ENCODE results near the gene NAV3.

DNA sequence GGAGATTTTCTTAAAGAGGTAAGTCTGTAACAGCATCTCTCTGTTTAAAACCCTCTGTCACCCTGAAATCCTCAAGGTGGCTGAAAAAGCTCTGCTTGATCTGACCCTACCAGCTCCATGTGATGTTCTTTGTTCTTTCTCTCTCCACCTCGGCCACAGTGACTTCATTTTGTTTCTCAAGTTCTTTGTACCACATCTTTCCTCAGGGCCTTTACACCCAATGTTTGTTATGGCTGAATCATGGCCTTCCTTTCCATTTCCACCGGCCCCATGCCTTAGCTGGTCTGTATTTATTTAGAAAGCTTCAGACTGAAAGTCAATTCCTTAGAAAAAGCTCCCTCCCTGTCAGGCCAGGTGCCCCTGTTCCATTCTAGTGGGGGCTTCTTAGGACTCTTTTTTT lies 431.2 kb downstream of the NAV3 start:
- TF ChIP-seq, protein P1, sequence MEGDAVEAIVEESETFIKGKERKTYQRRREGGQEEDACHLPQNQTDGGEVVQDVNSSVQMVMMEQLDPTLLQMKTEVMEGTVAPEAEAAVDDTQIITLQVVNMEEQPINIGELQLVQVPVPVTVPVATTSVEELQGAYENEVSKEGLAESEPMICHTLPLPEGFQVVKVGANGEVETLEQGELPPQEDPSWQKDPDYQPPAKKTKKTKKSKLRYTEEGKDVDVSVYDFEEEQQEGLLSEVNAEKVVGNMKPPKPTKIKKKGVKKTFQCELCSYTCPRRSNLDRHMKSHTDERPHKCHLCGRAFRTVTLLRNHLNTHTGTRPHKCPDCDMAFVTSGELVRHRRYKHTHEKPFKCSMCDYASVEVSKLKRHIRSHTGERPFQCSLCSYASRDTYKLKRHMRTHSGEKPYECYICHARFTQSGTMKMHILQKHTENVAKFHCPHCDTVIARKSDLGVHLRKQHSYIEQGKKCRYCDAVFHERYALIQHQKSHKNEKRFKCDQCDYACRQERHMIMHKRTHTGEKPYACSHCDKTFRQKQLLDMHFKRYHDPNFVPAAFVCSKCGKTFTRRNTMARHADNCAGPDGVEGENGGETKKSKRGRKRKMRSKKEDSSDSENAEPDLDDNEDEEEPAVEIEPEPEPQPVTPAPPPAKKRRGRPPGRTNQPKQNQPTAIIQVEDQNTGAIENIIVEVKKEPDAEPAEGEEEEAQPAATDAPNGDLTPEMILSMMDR (IDR thresholded peaks at IDR 0.05; ENCODE audit: low read depth, low read length, missing input control), result no peak
- TF ChIP-seq RAD21 (IDR thresholded peaks at IDR 0.05) (no peak), YY1 (IDR thresholded peaks at IDR 0.05) (no peak), EGR1 (IDR thresholded peaks at IDR 0.05; ENCODE audit: low read depth in 2 of 2) (no peak), JUND (IDR thresholded peaks at IDR 0.05) (no peak), FOXA2 (IDR thresholded peaks at IDR 0.05) (no peak), MAX (IDR thresholded peaks at IDR 0.05) (no peak), SP1 (IDR thresholded peaks at IDR 0.05) (no peak), ZBTB33 (IDR thresholded peaks at IDR 0.05) (no peak), HNF4G (IDR thresholded peaks at IDR 0.05) (no peak), TAF1 (conservative IDR thresholded peaks at IDR 0.05) (no peak)
- TF ChIP-seq, protein P2, sequence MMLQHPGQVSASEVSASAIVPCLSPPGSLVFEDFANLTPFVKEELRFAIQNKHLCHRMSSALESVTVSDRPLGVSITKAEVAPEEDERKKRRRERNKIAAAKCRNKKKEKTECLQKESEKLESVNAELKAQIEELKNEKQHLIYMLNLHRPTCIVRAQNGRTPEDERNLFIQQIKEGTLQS (IDR thresholded peaks at IDR 0.05), result no peak
